Measurements from ENCODE around the gene PERP.
"Not testable (repeated sequence)": the region's sequence is repeated elsewhere in the genome, so short reads cannot be mapped to it uniquely, and the experiment has no call there.

Gene PERP

GRCh38 chr6:138107078-138107751 is at the start of gene PERP:
Gene PERP, minus strand, starts transcription at chr6:138107419. Its CDS starts 79 bp downstream, at chr6:138107340.
- DNase-seq (ENCODE audit: low read depth), result no peak

- no peak for DNase-seq (ENCODE audit: low read depth)
Measured at GRCh38 chr6:138155443-138155842, 48.2 kb upstream of the PERP start.

- DNase-seq (ENCODE audit: low read depth), result no peak
Measured at GRCh38 chr6:138146544-138146943, 39.3 kb upstream of the PERP start.

- DNase-seq (ENCODE audit: low read depth), result no peak
Measured at GRCh38 chr6:138145402-138145801, 38.2 kb upstream of the PERP start.

- no peak for DNase-seq (ENCODE audit: low read depth)
Measured at GRCh38 chr6:138142806-138143205, 35.6 kb upstream of the PERP start.

DNA sequence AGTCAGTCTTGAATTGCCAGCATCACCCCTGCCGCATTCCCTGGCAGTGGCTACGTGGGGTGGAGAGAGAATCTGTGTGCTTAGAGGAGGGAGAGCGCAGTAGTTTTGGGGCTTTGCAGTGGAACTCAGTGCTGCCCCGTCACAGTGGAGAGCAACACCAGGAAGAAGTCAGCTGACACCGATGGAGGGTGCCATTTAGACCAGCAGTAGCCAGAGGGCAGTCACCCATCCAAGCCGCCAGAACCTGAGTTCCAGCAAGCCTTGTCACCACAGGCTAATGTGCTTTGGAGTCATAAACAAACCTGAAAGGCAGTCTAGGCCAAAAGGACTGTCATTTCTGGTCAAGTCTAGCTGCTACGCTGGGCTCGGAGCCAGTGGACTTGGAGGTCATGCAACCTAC is 22.0 kb upstream of the PERP start:
- DNase-seq (ENCODE audit: low read depth), result no peak

- no peak for DNase-seq (ENCODE audit: low read depth)
Measured at GRCh38 chr6:138128096-138128495, 20.9 kb upstream of the PERP start.

GRCh38 chr6:138124096-138124495 is 16.9 kb upstream of the PERP start:
- DNase-seq (ENCODE audit: low read depth), result no peak

DNA sequence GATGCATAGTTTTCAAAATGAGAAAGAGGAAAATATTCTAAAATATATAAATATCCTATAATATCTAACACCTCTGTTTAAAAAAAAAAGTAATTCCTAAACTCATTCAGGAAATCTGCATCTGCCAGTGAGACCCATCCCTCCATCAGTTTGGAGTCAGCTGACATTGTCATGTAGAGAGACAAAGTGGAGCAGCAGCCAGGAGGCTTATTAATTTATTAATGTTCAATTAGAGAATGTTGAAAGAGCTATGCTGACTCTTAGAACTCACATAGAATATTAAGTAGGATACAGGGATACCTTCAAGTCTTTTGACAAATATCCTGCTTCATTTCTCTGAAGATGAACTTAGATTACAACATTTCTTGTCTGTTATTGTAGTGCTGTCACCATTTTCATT is 12.8 kb upstream of the PERP start:
- no peak for DNase-seq (ENCODE audit: low read depth)

DNA sequence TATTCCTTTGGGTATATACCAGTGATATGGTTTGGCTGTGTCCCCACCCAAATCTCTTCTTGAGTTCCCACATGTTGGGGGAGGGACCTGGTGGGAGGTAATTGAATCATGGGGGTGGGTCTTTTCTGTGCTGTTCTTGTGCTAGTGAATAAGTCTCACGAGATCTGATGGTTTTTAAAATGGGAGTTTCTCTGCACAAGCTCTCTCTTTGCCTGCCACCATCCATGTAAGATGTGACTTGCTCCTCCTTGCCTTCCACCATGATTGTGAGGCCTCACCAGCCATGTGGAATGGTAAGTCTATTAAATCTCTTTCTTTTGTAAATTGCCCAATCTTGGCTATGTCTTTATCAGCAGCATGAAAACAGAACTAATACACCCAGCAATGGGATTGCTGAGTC is 12.0 kb upstream of the PERP start:
- not testable (repeated sequence) for DNase-seq (ENCODE audit: low read depth)

GRCh38 chr6:138117376-138117914 is 10.2 kb upstream of the PERP start:
- DNase-seq (ENCODE audit: low read depth), result no peak

- DNase-seq (ENCODE audit: low read depth), result no peak
Measured at GRCh38 chr6:138116661-138116999, 9.4 kb upstream of the PERP start.

GRCh38 chr6:138115877-138116660 is 8.8 kb upstream of the PERP start:
- peak; percentile 34 for DNase-seq (ENCODE audit: low read depth)

GRCh38 chr6:138115201-138115600 is 8.0 kb upstream of the PERP start:
- DNase-seq (ENCODE audit: low read depth), result no peak

DNA sequence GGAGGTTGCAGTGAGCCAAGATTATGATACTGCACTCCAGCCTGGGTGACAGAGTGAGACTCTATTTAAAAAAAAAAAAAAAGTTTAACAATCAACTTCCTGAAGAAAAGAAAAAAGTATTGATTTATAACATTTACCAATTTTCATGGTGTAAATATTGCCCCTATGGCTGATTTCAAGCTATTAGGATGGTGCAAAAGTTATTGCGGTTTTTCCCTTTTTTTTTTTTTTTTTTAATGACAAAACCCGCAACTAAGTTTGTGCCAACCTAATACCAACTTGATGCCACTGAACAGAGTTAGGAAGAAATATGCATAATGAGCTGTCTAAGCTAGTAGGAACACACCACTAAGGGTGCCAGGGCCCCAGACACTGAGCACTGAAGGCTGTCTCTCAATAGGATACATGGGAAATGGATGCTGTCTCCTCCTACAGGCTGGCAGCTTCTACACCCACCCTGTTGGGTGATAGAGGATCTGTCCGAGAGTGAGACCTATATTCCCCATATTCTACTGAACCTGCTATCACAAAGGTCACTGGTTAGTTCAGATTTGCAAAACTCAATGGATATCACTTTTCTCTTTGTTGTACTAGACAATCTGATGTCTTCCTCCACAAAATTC is 6.5 kb upstream of the PERP start:
- no peak for DNase-seq (ENCODE audit: low read depth)

GRCh38 chr6:138110229-138110628 is 3.0 kb upstream of the PERP start:
- no peak for DNase-seq (ENCODE audit: low read depth)

DNA sequence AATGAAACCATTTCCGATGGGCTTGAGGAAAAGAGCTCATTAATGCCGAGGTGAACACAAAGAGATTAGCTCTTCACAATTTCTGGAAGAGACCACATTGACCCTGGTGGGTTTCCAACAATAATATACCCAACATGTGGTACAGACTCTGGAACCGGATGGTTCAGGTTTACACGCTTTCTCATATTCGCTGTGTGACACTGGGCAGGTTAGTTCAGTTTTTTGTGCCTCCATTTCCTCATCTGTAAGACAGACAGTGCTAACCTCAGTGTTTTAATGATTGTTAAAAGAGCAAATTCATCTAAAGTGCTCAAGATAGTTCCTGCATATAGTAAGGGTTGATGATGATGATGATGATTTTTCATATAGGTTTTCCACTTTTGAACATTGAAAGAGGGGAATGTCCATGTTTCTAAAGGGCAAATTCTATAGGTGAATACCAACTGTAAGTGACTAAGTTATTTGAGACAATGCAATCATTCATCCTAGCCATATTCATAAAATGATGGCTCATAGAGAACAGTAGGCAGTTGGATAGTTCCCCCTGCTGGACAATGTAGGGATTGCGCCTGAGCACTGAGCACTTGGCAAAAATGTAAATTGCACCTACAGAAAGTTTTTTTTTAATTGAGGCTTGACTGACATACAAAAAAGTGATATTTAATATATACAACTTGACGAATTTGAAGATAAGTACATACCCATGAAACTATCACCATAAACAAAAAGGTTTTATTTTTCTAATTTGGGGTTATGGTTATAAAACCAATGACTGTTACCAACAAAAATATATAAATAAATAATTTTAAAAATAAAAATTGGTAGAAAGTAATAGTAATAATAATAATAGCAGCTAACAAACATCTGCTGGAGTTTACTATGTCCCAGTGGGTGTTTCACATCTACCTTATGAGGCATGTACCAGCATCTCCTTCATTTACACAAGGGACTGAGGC is 2.1 kb upstream of the PERP start:
- DNase-seq (ENCODE audit: low read depth), result peak; percentile 43

- DNase-seq (ENCODE audit: low read depth), result no peak
Measured at GRCh38 chr6:138107752-138108592, 753 bp upstream of the PERP start.

DNA sequence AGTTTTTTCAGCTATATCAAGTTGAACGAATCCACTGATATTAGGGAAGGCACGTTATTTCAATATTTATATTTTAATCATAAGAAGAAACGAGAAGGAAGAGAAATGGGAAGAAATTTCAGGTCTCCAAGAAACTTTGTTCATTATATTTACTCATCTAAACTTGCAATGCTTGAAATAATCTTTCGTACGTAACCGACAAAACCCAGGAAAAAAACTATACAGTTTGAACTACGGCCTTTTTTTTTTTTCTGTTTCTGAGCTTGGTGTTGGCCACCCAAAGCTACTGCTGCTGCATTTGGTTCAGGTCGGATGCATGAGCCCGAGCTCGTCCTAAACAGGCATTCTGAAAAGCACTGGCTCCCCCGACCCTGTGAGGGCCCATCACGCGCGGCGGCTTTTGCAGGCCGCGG is 548 bp downstream of the PERP start:
- no peak for DNase-seq (ENCODE audit: low read depth)

DNA sequence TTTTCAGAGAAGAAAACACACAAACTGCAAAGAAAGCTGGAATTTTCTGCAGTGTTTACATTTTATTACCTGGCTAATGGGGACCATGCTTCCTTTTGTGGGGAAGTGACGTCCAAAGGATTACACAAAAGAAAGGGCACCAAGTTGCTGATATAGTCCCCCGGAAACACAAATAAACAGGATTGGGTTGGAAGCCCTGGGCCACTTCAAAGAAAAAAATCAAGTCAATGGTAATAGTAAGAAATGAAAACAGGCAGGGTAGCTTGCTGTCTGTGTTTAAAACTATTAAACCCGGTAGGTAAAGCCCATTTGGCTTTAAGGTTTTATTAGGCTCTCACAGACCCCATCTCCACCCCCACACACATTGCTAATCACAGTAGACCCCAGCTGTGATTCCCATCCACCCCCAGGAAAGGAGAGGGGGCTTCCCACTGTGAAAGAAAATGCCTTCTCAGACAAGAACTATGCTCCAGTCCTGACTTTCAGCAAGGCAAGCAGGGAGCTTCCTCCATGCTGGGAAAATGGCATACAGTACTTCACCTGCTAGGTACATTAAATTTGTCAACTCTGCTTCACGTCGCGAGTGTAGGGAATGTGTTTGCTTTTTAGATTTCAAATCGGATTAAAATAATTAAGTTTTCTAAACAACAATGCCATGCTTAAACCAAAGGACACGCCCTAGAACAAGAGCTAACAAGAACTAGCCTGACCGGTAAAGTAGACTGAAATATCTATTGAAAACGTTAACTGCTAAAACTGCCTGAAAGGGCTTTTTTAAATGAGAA is 1.1 kb downstream of the PERP start:
- no peak for DNase-seq (ENCODE audit: low read depth)

Data from non-pigmented ciliary epithelial cell (primary cell).